Activated CD4-positive, alpha-beta T cell treated with anti-CD3 and anti-CD28 coated beads, Interleukin-2, amount 10 ng/mL, durations not matched to agents 24 days and 14 days (primary cell): ENCODE data around the gene WDR41. TPM values are rescaled to one million over a fixed set of nuclear protein-coding genes. Genes with fewer than 3 reads are reported as not detected.
"Not testable (repeated sequence)": the region's sequence is repeated elsewhere in the genome, so short reads cannot be mapped to it uniquely, and the experiment has no call there.

Experiments used
- DNase-seq: peaks from one replicate; pipeline ENCODE4 v3.0.0; 2022
- H3K27ac Mint-ChIP-seq: one replicate; pipeline ENCODE4 v1.8.0; 2022; ENCODE audit warnings: mild to moderate bottlenecking, mixed read lengths
- H3K27me3 Mint-ChIP-seq: one replicate; pipeline ENCODE4 v1.8.0; 2022; ENCODE audit warnings: mixed read lengths
- H3K36me3 Mint-ChIP-seq: one replicate; pipeline ENCODE4 v1.8.0; 2022; ENCODE audit warnings: low read depth, mild to moderate bottlenecking, mixed read lengths
- H3K4me1 Mint-ChIP-seq: one replicate; pipeline ENCODE4 v1.8.0; 2021; ENCODE audit warnings: mixed read lengths
- H3K4me3 Mint-ChIP-seq: one replicate; pipeline ENCODE4 v1.8.0; 2022; ENCODE audit warnings: mild to moderate bottlenecking, moderate library complexity, mixed read lengths
- H3K9me3 Mint-ChIP-seq: one replicate; pipeline ENCODE4 v1.8.0; 2021; ENCODE audit warnings: mixed read lengths
- intact Hi-C: fragments of 100-400 bp; cut with micrococcal nuclease; formaldehyde crosslinking; loops from one replicate; pipeline ENCODE4 v1.15.1; 2023
- total RNA-seq: library from RNA; stranded (reverse); gene quantifications from 2 replicates; pipeline ENCODE4 v1.2.3, GENCODE V29; 2022

The WDR41 gene
- total RNA-seq, 1 donor from 2014 or later: 30.9 TPM

DNA sequence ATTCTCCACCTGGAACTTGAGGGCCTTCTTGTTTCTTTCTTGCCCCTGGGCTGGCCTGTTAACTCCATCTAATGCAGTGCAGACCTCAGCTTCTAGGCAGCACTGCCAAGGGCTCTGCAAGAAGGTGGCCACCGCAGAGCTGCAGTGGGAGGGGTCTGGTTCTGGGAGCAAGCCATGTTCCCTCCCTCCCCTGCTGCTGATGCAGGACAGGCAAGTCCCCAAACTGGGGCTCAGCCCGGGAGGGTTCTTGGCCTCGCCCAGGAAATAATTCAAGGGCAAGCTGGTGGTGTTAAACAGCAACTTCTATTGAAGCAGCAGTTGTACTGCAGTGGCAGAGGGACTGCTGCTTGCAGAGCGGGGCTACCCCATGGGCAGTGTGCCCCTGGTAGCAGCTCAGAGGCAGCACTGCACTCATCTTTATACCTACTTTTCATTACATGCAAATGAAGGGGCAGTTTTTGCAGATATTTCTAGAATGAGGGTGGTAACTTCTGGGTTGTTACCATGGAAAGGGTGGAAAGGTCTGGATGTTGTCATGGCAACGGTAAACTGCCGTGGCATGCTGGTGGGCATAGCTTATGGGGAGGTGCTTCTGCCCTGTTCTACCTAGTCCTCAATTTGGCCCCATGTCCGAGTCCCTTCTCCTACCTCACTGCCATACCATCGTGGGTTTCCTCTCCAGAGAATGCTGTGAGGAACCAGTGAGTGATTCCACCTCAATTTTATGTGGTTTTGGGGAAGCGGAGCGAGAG lies 82.1 kb downstream of the WDR41 start:
- peak; percentile 58 for DNase-seq
- Mint-ChIP-seq H3K36me3 (no peaks in the 10 kb centered on the region), H3K9me3 (no peaks in the 10 kb centered on the region), H3K4me3 (no peak overlapping the region), H3K27me3 (peaks cover 13% of the 10 kb centered on the region), H3K4me1 (peaks cover 1% of the 10 kb centered on the region), H3K27ac (no peak overlapping the region)
- intact Hi-C loops: no loop called here

DNA sequence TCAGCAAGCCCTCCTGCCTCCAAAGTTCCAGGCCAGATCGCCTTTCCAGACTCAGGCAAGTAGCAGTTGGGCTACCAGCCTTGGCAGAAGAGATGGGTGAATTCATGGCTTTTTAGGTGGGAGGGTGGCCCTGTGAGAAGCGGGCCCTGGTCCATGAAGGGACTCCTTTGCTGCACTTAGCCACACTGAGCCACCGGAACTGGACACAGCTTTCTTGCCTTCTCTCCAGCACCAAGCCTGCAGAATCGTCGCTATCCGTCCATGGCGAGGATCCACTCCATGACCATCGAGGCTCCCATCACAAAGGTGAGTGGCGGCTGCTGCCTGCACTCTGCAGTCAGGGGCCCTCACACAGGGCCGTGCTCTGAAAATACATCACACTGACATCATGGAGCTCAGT lies 85.0 kb downstream of the WDR41 start:
- Mint-ChIP-seq H3K27me3 (peaks cover 10% of the 10 kb centered on the region), H3K4me1 (peaks cover 1% of the 10 kb centered on the region), H3K36me3 (no peaks in the 10 kb centered on the region), H3K4me3 (no peak overlapping the region), H3K9me3 (no peaks in the 10 kb centered on the region), H3K27ac (no peak overlapping the region)
- no peak for DNase-seq
- intact Hi-C loops: no loop called here

DNA sequence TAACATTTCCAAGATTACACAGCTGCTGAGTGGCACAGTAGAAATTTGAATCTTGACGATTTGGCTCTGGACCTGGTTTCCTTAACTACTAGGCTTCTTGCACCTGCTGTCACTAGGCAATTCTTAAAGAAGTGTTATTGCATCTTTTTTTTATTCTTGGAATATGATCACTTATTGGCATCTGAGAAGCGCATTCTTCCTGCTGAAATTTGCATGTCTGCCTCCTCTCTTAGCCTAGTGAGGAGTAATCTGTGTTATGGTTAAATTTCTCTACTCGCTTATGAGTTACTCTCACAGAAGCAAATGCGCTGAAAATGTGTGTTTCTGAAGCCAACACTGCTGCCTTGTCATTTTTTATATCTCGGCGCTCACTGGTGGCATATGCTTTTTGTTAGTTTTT lies 89.3 kb downstream of the WDR41 start:
- H3K27me3 Mint-ChIP-seq: peaks cover 7% of the 10 kb centered on the region
- intact Hi-C loops: no loop called here

DNA sequence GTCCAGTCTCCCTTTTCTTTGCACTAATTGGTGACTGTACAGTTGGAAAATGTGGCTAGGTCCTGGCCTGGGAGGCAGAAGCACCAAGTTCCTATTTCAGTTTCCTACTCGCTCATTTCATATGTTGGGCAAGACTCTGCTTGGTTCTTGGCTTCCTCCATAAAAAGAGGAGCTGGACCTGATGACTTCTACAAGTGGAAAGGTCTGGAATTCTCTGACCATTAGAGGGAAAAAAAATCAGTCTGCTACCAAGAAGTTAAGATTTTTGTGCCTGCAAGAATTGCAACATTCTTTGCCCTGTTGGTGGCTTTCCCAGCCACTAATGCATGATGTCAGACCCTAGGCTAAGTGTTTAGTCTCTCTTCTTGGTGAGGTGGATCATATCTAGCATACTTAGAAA lies 91.5 kb downstream of the WDR41 start:
- Mint-ChIP-seq H3K4me3 (no peak overlapping the region), H3K27ac (no peak overlapping the region), H3K9me3 (no peaks in the 10 kb centered on the region), H3K27me3 (peaks cover 7% of the 10 kb centered on the region), H3K36me3 (no peaks in the 10 kb centered on the region), H3K4me1 (peaks cover 2% of the 10 kb centered on the region)
- no peak for DNase-seq
- intact Hi-C loops: no loop called here

More for the DNA sequence above, 89.3 kb downstream of the WDR41 start:
- no peak overlapping the region for H3K4me3 Mint-ChIP-seq
- H3K36me3 Mint-ChIP-seq: no peaks in the 10 kb centered on the region
- no peaks in the 10 kb centered on the region for H3K4me1 Mint-ChIP-seq
- DNase-seq: no peak
- no peak overlapping the region for H3K27ac Mint-ChIP-seq
- H3K9me3 Mint-ChIP-seq: no peaks in the 10 kb centered on the region

DNA sequence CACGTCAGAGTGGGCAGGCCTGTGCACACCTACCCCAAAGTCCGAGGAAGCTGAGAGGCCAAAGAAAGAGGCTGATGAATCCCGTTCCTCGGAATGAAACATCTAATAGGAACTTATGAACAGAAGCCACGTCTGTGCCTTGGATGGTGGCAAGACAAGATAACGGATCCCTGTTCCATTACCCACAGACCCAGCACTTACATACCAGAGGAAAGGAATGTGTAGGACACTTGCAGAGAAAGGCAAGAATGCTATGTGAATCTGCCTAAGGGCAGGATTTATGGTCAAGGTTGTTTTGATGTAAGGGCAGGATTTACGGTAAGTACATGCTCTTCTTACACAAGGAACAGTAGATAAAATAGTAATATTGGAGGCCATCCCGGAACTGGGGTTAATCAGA lies 93.2 kb downstream of the WDR41 start:
- intact Hi-C loops: no loop called here
- no peaks in the 10 kb centered on the region for H3K9me3 Mint-ChIP-seq
- peaks cover 4% of the 10 kb centered on the region for H3K27me3 Mint-ChIP-seq
- H3K27ac Mint-ChIP-seq: no peak overlapping the region
- H3K4me1 Mint-ChIP-seq: peaks cover 2% of the 10 kb centered on the region
- no peak overlapping the region for H3K4me3 Mint-ChIP-seq
- H3K36me3 Mint-ChIP-seq: no peaks in the 10 kb centered on the region
- DNase-seq: no peak

DNA sequence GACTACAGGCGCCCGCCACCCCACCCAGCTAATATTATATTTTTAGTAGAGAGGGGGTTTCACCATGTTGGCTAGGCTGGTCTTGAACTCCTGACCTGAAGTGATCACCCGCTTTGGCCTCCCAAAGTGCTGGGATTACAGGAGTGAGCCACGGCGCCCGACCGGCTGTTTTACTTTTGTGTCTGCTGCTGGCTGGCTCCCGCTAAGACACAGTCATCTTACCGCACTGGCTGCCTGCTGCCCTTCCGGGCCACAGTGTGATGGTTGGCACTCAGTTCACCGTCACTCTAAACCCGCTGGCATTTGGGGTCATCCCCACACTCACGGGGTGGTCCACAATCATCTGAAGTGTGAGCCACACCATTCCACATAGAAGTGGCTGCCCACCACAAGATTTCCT lies 93.7 kb downstream of the WDR41 start:
- peaks cover 4% of the 10 kb centered on the region for H3K27me3 Mint-ChIP-seq
- no peaks in the 10 kb centered on the region for H3K36me3 Mint-ChIP-seq
- no peak overlapping the region for H3K4me3 Mint-ChIP-seq
- DNase-seq: no peak
- no peak overlapping the region for H3K27ac Mint-ChIP-seq
- H3K4me1 Mint-ChIP-seq: peaks cover 2% of the 10 kb centered on the region
- H3K9me3 Mint-ChIP-seq: no peaks in the 10 kb centered on the region
- intact Hi-C loops: no loop called here

DNA sequence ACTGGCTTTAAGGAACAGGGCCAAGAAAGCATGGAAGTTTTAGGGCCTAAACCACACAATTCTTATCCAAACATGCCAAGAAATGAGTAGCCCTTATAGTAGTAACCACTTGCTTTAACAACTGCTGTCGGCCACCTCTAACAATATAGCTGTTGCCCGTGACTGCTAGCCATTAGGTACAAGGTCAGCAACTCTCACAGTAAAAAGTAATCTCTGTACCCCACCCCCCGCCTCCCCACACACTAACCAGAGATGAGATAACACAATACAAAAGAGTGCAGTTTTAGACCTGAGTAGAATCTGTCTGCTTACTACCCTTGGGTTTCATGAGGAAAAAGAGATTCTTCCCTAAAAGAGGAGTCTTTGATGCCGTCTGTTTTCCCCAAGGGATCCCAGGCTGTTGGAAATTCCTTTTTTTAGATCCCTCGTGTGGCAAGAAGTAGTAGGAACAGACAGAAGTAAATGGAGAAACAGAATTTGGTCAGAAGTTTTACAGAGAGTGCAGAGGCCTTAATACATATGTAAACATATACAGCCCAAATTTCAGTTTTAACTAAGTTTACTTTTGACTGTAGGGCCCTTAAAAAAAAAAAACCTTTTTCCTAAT lies 94.3 kb downstream of the WDR41 start:
- DNase-seq: no peak
- intact Hi-C loops: no loop called here
- Mint-ChIP-seq H3K27ac (no peak overlapping the region), H3K4me3 (no peak overlapping the region), H3K9me3 (no peaks in the 10 kb centered on the region), H3K36me3 (no peaks in the 10 kb centered on the region), H3K4me1 (peaks cover 2% of the 10 kb centered on the region), H3K27me3 (peaks cover 4% of the 10 kb centered on the region)

DNA sequence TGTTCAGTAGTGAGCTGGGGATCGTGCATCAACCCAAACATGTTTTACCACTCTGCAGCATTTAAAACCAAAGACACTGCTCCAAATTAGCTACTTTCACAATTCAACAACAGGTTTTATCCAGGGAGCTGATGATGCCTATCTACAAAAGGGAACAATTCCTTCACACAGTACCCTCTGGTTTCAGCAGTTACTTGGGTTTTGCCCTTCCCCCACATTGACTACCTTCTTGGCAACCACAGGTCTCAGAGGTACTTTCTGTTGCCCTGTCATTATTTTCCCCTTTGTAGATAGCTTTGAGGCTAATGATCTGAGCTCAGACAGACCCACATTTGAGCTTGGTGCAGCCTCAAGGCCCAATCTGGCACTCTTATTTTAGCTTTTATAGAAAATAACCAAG lies 96.1 kb downstream of the WDR41 start:
- H3K27ac Mint-ChIP-seq: no peak overlapping the region
- no peaks in the 10 kb centered on the region for H3K36me3 Mint-ChIP-seq
- peaks cover 2% of the 10 kb centered on the region for H3K4me1 Mint-ChIP-seq
- no peaks in the 10 kb centered on the region for H3K9me3 Mint-ChIP-seq
- peaks cover 2% of the 10 kb centered on the region for H3K27me3 Mint-ChIP-seq
- H3K4me3 Mint-ChIP-seq: no peak overlapping the region
- intact Hi-C loops: no loop called here
- DNase-seq: no peak

DNA sequence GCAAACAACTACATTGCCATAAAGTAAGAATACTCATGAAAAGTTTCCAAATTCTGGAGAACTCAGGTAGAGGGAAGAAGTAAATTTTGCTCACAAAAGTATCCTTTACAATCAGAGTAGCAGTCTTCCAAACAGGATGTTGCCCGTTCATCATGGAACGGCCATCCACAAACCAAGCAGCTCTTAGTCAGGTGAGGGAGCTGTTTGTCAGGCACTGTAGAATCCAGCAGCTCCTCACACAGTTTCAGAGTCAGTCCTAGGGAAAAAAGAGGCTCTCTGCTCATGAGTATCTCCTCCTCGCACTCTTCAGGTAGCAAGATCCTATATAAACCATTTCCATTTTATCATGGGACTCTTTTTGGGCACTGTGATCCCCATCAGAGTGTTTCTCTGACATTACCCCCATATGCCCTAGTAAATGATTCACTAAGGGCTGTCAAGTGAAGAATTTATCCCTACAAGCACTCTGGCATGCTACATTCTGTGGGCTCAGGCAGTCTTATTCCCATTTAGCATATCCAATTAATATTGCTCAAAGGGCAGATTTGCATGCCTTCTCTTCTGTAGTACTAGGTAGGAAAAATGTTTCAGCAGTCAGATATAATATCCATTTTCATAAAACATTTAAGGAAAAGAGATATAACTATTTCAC lies 97.9 kb downstream of the WDR41 start:
- no peak overlapping the region for H3K27ac Mint-ChIP-seq
- no peaks in the 10 kb centered on the region for H3K27me3 Mint-ChIP-seq
- DNase-seq: no peak
- H3K9me3 Mint-ChIP-seq: no peaks in the 10 kb centered on the region
- no peak overlapping the region for H3K4me3 Mint-ChIP-seq
- H3K36me3 Mint-ChIP-seq: no peaks in the 10 kb centered on the region
- peaks cover 2% of the 10 kb centered on the region for H3K4me1 Mint-ChIP-seq
- intact Hi-C loops: loop anchor here (5.0 kb wide), 1 partner anchor 37 kb away; no protein-coding TSS in a partner anchor

DNA sequence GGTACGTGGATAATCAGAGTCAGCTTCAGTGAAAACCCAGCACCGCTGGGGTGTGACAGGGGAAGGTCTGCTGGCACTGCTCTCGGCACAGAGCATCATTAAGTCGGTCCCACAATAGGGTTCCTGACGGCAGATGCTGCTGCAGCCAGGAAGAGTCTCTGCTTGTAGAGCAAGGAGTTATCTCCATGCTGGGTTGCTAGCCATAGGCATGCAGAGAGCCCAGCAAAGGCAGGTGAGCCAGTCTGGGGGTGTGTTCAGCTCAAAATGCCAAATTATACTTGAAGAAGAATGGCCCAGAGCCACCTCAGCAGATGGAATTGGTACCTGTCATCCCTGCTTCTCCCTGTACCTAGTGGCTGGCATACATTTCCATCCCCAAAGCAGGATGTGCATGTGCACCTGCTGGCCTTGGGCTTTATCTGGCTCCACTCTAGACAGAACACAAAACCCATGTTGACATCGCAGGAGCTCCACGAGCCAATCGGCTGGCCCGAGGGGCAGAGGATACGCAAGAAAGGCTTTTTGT lies 100.8 kb downstream of the WDR41 start:
- intact Hi-C loops: loop anchor here (5.0 kb wide), 1 partner anchor 34 kb away; no protein-coding TSS in a partner anchor
- H3K4me1 Mint-ChIP-seq: peaks cover 2% of the 10 kb centered on the region
- H3K27me3 Mint-ChIP-seq: no peaks in the 10 kb centered on the region
- H3K9me3 Mint-ChIP-seq: peaks cover 11% of the 10 kb centered on the region
- no peak overlapping the region for H3K4me3 Mint-ChIP-seq
- no peaks in the 10 kb centered on the region for H3K36me3 Mint-ChIP-seq
- DNase-seq: no peak
- H3K27ac Mint-ChIP-seq: no peak overlapping the region

DNA sequence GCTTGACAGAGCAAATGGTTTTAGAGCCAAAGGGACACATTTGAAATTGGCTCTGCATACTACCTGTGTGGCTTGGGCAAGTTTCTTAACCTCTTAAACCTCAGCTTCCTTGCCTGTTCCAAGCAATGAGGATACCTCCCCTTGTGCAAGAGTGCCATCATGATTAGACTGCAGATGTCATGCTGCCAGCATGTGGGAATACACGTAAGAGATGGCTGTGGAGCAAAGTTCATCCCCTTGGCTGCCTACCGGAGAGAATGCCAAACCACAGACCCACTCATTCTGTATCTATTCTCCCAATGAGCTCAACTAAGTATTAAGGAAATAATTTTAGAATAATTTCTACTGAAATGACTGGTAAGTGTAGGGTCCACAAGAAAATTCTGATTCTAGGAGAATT lies 101.3 kb downstream of the WDR41 start:
- Mint-ChIP-seq H3K4me3 (no peak overlapping the region), H3K27me3 (no peaks in the 10 kb centered on the region), H3K9me3 (peaks cover 16% of the 10 kb centered on the region), H3K36me3 (no peaks in the 10 kb centered on the region), H3K4me1 (no peaks in the 10 kb centered on the region), H3K27ac (no peak overlapping the region)
- no peak for DNase-seq
- intact Hi-C loops: loop anchor here (5.0 kb wide), 1 partner anchor 33 kb away; no protein-coding TSS in a partner anchor

DNA sequence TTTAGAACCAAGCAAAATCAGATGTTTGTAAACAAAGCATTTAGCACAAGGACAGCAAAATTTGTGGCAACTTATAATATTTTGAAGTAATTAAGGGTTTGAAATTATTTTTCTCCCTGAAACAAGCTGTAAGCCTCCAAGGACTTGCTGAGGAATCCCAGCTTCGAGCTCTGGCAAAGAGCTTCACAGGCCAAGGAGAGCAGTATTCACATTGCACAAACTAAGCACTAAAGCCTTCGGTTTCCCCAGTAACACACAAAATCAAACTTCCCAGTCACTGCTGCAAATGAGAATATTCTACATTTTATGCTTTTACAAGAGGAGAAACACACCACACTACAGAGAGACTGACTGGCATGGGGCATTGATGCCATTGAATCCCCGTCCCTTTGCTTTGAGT lies 101.9 kb downstream of the WDR41 start:
- intact Hi-C loops: loop anchor here (5.0 kb wide), 1 partner anchor 33 kb away; no protein-coding TSS in a partner anchor
- Mint-ChIP-seq H3K36me3 (no peaks in the 10 kb centered on the region), H3K9me3 (peaks cover 20% of the 10 kb centered on the region), H3K4me3 (no peak overlapping the region), H3K4me1 (no peaks in the 10 kb centered on the region), H3K27ac (no peak overlapping the region), H3K27me3 (no peaks in the 10 kb centered on the region)
- no peak for DNase-seq

DNA sequence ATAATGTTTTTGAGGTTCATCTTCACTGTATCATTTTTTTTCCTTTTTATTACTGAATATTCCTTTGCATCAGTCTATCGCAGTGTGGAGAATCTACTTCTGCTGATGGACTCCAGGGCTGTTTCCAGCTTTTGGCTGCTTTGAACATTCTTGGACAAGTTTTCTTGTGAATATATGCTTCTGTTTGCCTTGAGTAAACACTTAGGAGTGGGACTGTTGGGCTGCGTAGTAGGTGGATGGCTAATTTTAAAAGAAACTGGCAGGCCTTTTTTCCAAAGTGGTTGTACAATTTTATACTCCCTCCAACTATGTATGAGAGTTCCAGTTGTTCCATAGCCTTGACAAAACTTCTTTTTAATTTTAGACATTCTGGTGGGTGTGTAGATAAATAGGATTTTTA lies 102.4 kb downstream of the WDR41 start:
- H3K4me1 Mint-ChIP-seq: no peaks in the 10 kb centered on the region
- no peaks in the 10 kb centered on the region for H3K27me3 Mint-ChIP-seq
- no peaks in the 10 kb centered on the region for H3K36me3 Mint-ChIP-seq
- intact Hi-C loops: loop anchor here (5.0 kb wide), 1 partner anchor 32 kb away; no protein-coding TSS in a partner anchor
- peaks cover 22% of the 10 kb centered on the region for H3K9me3 Mint-ChIP-seq
- H3K27ac Mint-ChIP-seq: no peak overlapping the region
- no peak for DNase-seq
- H3K4me3 Mint-ChIP-seq: no peak overlapping the region

DNA sequence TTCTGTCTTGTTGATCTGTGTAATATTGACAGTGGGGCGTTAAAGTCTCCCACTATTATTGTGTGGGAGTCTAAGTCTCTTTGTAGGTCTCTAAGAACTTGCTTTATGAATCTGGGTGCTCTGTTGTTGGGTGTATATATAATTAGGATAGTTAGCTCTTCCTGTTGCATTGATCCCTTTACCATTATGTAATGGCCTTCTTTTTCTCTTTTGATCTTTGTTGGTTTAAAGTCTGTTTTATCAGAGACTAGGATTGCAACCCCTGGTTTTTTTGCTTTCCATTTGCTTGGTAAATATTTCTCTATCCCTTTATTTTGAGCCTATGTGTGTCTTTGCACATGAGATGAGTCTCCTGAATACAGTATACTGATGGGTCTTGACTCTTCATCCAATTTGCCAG lies 105.8 kb downstream of the WDR41 start:
- DNase-seq, H3K4me1 Mint-ChIP-seq, intact Hi-C loops, H3K27me3 Mint-ChIP-seq, H3K4me3 Mint-ChIP-seq, H3K36me3 Mint-ChIP-seq, H3K27ac Mint-ChIP-seq: not testable (repeated sequence)
- H3K9me3 Mint-ChIP-seq: peaks cover 37% of the 10 kb centered on the region
